Measurements from ENCODE around the gene RPS29.

GRCh38 chr14:49549881-49550280 lies 36.3 kb downstream of the RPS29 start:
- TF ChIP-seq CTCF (IDR thresholded peaks at IDR 0.05) (no peak), SIN3A (IDR thresholded peaks at IDR 0.05; ENCODE audit: borderline replicate concordance, insufficient read depth, low read depth, low read length) (no peak)

All from Panc1 (cell line).